LNCAP (cell line): ENCODE results near the gene AEBP1.

ENCODE experiments used
- TF ChIP-seq, protein P1 (sequence below): fragments of 450-650 bp; IDR thresholded peaks from 2 replicates; pipeline ENCODE4 v1.5.1; 2017; ENCODE audit warnings: mild to moderate bottlenecking

Gene AEBP1

DNA sequence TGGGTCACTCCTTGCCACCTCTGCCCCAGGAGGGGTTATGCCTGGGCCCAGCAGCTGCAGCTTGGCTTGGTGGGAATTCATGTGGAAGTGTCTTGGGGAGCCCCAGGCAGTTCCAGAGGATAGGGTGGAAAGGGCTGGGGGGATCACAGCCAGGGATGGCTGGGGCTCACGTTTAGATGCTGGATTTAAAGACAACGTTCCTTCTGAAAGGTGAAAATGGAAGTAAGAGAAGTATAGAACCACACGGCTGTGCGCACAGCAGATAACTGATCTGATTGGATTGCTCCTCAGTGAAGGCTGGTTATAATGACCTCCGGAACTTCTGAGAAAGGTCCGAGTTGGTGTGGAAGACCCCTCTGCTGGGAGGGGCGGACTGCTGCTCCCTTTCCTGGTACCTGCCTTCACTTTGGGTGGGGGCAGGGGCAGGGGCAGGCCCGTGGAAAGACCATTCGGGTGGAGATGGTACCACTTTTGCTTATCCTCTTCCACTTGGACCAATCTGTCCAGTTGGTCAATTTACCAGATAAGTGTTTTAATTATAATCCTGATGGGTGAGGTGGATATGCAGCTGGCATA lies 44.9 kb downstream of the AEBP1 start:
- TF ChIP-seq, protein P1, sequence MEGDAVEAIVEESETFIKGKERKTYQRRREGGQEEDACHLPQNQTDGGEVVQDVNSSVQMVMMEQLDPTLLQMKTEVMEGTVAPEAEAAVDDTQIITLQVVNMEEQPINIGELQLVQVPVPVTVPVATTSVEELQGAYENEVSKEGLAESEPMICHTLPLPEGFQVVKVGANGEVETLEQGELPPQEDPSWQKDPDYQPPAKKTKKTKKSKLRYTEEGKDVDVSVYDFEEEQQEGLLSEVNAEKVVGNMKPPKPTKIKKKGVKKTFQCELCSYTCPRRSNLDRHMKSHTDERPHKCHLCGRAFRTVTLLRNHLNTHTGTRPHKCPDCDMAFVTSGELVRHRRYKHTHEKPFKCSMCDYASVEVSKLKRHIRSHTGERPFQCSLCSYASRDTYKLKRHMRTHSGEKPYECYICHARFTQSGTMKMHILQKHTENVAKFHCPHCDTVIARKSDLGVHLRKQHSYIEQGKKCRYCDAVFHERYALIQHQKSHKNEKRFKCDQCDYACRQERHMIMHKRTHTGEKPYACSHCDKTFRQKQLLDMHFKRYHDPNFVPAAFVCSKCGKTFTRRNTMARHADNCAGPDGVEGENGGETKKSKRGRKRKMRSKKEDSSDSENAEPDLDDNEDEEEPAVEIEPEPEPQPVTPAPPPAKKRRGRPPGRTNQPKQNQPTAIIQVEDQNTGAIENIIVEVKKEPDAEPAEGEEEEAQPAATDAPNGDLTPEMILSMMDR: no peak

DNA sequence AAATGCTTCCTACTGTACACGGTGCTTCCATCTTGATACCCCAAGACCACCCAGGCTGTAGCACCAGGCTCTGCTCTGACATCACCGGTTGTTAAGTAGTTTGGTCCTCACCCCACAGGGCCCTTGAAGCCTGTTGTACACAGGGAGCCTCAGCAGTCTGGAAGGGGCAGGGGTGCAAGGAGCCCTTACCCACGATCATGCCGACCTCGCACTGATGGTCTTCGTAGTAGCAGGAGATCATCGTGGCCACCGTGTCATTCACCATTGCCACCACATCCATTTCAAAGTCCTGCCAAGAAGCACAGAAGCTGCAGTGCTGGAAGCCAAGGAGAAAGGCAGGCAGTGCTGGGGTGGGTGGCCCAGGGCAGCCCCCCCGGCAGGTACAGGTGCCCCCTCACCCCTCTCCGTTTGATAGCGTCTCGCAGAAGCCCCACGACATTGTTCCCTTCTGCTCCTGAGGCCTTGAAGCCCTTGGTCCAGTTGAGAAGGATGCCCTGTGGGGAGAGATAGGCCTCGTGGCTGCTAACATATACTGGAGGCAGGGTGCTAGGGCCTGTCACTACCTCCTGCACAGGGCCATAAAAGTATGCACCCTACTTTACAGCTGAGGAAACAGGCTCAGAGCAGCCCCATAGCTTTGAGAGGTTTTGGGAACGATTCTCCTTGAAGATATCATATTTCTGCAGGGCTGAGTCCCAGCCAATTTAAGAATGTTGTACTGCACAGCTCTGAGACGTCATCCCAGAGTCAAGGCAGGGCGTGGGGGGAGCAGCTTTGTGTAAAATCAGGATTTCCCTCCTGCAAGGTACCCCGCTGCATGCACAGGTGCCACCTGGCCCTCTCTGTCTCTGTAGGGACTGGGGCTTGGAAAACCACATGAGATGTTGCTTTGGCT lies 45.7 kb downstream of the AEBP1 start:
- TF ChIP-seq, protein P1: no peak

DNA sequence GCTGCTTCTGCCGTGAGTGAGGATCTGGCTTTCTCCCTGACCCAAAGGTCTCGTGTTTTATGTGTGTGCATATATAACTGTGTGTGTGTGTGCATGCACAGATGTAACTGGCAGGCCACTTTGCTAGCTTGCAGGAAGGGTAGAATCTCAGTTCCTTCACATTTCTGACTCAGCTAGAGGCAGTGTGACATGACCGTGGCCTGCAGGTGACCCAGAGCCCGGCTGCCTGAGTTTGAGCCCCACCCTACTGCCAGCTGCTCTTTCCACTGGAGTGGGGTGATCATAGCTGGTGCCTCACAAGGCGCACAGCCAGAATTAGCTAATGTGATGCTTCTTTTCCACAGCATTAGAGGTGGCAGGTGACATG lies 46.3 kb downstream of the AEBP1 start:
- TF ChIP-seq, protein P1: no peak

DNA sequence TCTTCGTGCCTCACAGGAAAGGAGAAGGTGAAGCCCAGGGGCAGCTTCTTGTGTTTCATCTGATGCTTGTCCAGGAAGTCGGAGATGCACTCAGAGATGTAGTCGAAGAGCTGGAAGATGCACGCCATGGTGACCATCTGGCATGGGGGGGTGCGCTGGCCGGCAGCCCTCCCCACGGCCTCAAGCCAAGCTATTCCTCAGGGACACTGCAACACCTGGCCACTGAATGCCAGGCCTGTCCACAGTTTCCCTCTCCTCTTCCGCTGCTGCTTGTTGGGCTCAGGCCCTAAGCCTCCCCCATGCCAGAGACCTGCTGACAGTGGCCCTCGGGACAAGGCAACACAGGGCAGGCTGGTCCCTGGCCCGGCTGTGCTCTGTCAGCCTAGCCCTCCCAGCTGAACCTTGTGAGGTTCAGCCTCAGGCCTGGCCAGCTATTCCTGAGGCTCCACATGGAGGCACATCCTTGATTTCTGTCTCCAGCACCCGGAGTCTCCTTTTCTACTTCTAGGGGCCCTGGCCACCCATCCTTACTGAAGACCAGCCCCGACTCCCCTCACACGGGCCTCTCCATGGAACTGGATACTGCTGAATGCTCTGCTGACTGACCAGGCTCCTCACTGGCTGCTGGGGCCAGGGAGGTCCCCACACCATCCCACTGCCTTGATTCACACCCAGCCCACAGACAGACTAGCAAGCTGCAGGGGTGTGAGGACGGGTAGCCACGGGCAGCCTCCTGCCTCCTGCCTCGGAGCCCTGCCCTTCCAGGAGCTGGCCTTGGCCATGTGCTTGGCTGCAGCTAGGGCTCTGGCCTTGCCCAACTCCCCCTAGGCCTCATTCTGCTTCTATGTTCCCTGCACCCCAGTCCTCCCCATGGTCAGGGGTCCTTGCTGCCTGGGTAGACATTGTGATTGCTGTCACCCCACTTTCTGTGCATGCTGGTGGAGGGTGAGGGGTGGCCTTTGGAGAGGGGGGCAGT lies 47.1 kb downstream of the AEBP1 start:
- TF ChIP-seq, protein P1: no peak

DNA sequence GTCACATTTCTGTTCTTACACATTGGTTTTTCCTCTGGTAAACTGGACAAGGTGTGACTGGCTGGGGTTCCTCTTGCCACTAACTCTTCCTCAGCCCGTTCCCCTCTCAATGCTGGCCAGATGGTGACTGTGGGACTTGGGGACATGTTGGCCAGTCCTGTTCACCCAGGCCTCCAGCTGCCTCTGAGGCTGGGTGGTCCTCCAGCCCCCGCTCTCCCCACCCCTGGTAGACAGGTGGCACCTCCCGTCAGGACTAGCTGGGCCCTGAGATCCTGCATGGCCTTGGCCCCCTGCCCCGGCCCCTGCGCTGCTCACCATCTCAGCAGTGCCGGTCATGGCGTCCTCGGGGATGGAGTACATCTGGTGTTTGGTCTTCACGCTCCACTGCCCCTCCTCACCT lies 47.8 kb downstream of the AEBP1 start:
- TF ChIP-seq, protein P1: no peak

DNA sequence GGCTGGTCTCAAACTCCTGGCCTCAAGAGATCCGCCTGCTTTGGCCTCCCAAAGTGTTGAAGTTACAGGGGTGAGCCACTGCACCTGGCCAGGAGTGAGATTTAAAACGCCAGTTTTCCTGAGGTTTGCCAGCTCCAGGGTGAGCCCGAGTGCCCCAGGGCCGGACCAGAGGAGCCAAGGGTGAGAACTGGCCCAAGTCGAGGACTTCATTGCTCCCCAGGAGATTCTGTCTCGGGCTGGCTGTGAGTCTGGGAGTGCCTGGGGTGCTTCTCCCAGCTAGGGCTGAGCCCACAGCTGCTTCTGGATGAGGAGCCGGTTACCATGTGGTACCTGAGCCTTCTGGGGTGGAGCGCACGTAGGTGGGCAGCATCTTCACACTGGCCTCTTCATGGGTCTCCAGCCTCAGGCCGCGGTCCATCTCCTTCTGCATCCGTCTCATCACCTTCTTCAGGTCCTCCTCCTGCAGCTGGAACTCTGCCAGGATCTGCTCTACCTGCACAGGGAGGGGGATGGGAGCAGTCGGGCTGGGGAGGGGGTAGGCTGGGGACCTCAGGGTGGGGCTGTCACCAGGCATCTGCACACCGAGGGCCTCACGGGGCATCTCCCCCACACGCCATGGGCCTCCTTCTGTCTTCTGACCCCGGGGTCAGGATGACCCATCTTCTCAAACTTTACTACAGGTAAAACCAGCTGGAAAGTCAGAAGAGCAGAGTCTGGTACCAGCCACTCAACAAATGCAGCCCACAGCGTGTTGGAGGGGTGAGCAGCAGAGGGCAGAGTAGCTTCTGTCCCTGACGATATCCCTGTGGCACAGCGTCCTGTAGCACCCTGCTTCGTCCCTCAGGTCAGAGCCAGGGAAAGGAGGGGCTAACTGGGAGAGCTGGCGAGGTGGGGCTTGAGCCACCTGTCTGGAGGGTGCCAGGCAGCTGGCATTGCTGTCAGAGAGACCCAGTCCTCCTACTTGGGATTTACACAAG lies 49.1 kb downstream of the AEBP1 start:
- TF ChIP-seq, protein P1: no peak
